H1 (cell line): ENCODE data around the gene SMARCA4. TPM values are rescaled to one million over a fixed set of nuclear protein-coding genes. Genes with fewer than 3 reads are reported as not detected.
"Not testable (repeated sequence)": the region's sequence is repeated elsewhere in the genome, so short reads cannot be mapped to it uniquely, and the experiment has no call there.

Source experiments
- CTCF ChIA-PET: fragments of 300-600 bp; sonication (Branson Sonifier 250); formaldehyde crosslinking; loops from one replicate; lab custom pipeline; 2021; ENCODE audit not compliant: partially characterized antibody; lab: Charles Lee
- POLR2A ChIA-PET: fragments of 300-600 bp; sonication (Branson Sonifier 250); formaldehyde crosslinking; loops from one replicate; lab custom pipeline; 2021; ENCODE audit warnings: inconsistent platforms; ENCODE audit not compliant: partially characterized antibody; lab: Charles Lee
- DNase-seq, 2 experiments: peaks; one replicate each; pipeline versions ENCODE4 v3.0.0 to v3.0.0-alpha.2; 2010 to 2022; ENCODE audit warnings: low spot score in 2 of 2, low read depth in 1 of 2, mixed read lengths in 1 of 2
- FAIRE-seq: peaks from 2 replicates; lab custom pipeline; 2011; peaks lifted over from hg19 to GRCh38; lab: Jason Lieb, UNC
- H2AFZ ChIP-seq: 2 replicates; pipeline ENCODE4 v1.8.1; 2012; ENCODE audit warnings: low read length, inconsistent platforms
- H2AK5ac ChIP-seq: 2 replicates; pipeline ENCODE4 v1.6.1; 2013; ENCODE audit warnings: low read depth, low read length
- H2BK120ac ChIP-seq: replicated peaks from 2 replicates; pipeline ENCODE3; 2013; ENCODE audit warnings: low read depth, low read length, inconsistent platforms
- H2BK12ac ChIP-seq: 2 replicates; pipeline ENCODE4 v1.6.1; 2013; ENCODE audit warnings: low read depth, low read length
- H2BK15ac ChIP-seq: 2 replicates; pipeline ENCODE4 v1.6.1; 2013; ENCODE audit warnings: low read length
- H2BK20ac ChIP-seq: 2 replicates; pipeline ENCODE4 v1.6.1; 2013; ENCODE audit warnings: low read length
- H2BK5ac ChIP-seq: 2 replicates; pipeline ENCODE4 v1.6.1; 2013; ENCODE audit warnings: low read depth, low read length
- H3K14ac ChIP-seq: 2 replicates; pipeline ENCODE4 v1.6.1; 2013; ENCODE audit warnings: inconsistent platforms; ENCODE audit not compliant: insufficient read length
- H3K18ac ChIP-seq: 2 replicates; pipeline ENCODE4 v1.6.1; 2013; ENCODE audit warnings: low read length; ENCODE audit errors: extremely low read depth
- H3K23ac ChIP-seq: 2 replicates; pipeline ENCODE4 v1.6.1; 2013; ENCODE audit warnings: inconsistent platforms; ENCODE audit not compliant: insufficient read length
- H3K23me2 ChIP-seq: 2 replicates; pipeline ENCODE4 v1.6.1; 2013; ENCODE audit warnings: low read depth, low read length
- H3K27ac ChIP-seq: 2 replicates; pipeline ENCODE4 v1.6.1; 2011; ENCODE audit warnings: low read depth, low read length, inconsistent platforms
- H3K27me3 ChIP-seq, 4 experiments: replicated peaks in 1 of 4; 1 replicate in 1 of 4; 2 replicates in 3 of 4; pipeline versions ENCODE4 v1.6.1 to v1.8.1; 2011 to 2013; ENCODE audit warnings: low read length in 3 of 4, mild to moderate bottlenecking in 3 of 4, inconsistent platforms in 2 of 4, mixed read lengths in 2 of 4, moderate library complexity in 1 of 4; ENCODE audit not compliant: control insufficient read depth in 3 of 4, insufficient read depth in 3 of 4; ENCODE audit errors: extremely low read depth in 1 of 4
- H3K36me3 ChIP-seq, 4 experiments: 2 replicates each; pipeline versions ENCODE4 v1.6.1 to v1.8.1; 2011 to 2013; ENCODE audit warnings: mild to moderate bottlenecking in 4 of 4, low read length in 3 of 4, moderate library complexity in 2 of 4, control low read depth in 1 of 4, inconsistent platforms in 1 of 4; ENCODE audit not compliant: insufficient read depth in 4 of 4, control insufficient read depth in 2 of 4
- H3K4ac ChIP-seq: replicated peaks from 2 replicates; pipeline ENCODE3; 2013; ENCODE audit warnings: low read length, low read depth, mixed read lengths, inconsistent platforms; ENCODE audit not compliant: insufficient read length
- H3K4me1 ChIP-seq, 4 experiments: replicated peaks in 1 of 4; 1 replicate in 1 of 4; 2 replicates in 3 of 4; pipeline versions ENCODE4 v1.6.1 to v1.8.1; 2011 to 2013; ENCODE audit warnings: low read length in 3 of 4, inconsistent platforms in 2 of 4, mixed read lengths in 1 of 4; ENCODE audit not compliant: insufficient read depth in 4 of 4, control insufficient read depth in 3 of 4
- H3K4me2 ChIP-seq, 2 experiments: 2 replicates each; pipeline versions ENCODE4 v1.6.1 to v1.8.1; 2011 to 2013; ENCODE audit warnings: low read depth in 2 of 2, low read length in 2 of 2, control low read depth in 1 of 2, inconsistent platforms in 1 of 2, mild to moderate bottlenecking in 1 of 2; ENCODE audit not compliant: insufficient read depth in 1 of 2
- H3K4me3 ChIP-seq, 4 experiments: fragments of 200-600, 300-600 bp in 1 of 4; sonication (generic), shearing (Covaris generic), sonication (Bioruptor Twin) in 1 of 4; 2 replicates each; pipeline versions ENCODE4 v1.5.1 to v1.8.1; 2011 to 2016; ENCODE audit warnings: low read length in 4 of 4, low read depth in 3 of 4, control low read depth in 2 of 4, inconsistent platforms in 2 of 4, mild to moderate bottlenecking in 2 of 4, mixed read lengths in 1 of 4, moderate library complexity in 1 of 4; ENCODE audit not compliant: insufficient read depth in 2 of 4; ENCODE audit errors: extremely low read depth in 1 of 4
- H3K56ac ChIP-seq: replicated peaks from 2 replicates; pipeline ENCODE3; 2013; ENCODE audit warnings: low read depth, mild to moderate bottlenecking, mixed read lengths, low read length, inconsistent platforms; ENCODE audit not compliant: insufficient read length
- H3K79me1 ChIP-seq: 2 replicates; pipeline ENCODE4 v1.6.1; 2013; ENCODE audit warnings: low read depth, low read length, control low read depth
- H3K79me2 ChIP-seq, 2 experiments: 2 replicates each; pipeline versions ENCODE4 v1.6.1 to v1.8.1; 2012 to 2013; ENCODE audit warnings: low read length in 2 of 2, mild to moderate bottlenecking in 2 of 2, inconsistent platforms in 1 of 2; ENCODE audit not compliant: insufficient read depth in 2 of 2, control insufficient read depth in 1 of 2
- H3K9ac ChIP-seq, 4 experiments: replicated peaks in 1 of 4; 1 replicate in 1 of 4; 2 replicates in 3 of 4; pipeline versions ENCODE4 v1.6.1 to v1.8.1; 2011 to 2013; ENCODE audit warnings: low read depth in 3 of 4, low read length in 3 of 4, control low read depth in 2 of 4, mild to moderate bottlenecking in 2 of 4, moderate library complexity in 2 of 4, inconsistent platforms in 1 of 4; ENCODE audit errors: extremely low read depth in 1 of 4
- H3K9me3 ChIP-seq, 2 experiments: 2 replicates each; pipeline versions ENCODE4 v1.6.1 to v1.8.1; 2012 to 2013; ENCODE audit warnings: mild to moderate bottlenecking in 2 of 2, moderate library complexity in 2 of 2, control low read depth in 1 of 2, inconsistent platforms in 1 of 2, low read depth in 1 of 2, low read length in 1 of 2, mixed read lengths in 1 of 2; ENCODE audit not compliant: insufficient read depth in 2 of 2
- H4K20me1 ChIP-seq, 2 experiments: replicated peaks in 1 of 2; 2 replicates each; pipeline versions ENCODE3 to v1.8.1; 2011 to 2013; ENCODE audit warnings: inconsistent platforms in 2 of 2, low read length in 2 of 2, mild to moderate bottlenecking in 1 of 2; ENCODE audit not compliant: insufficient read depth in 2 of 2, control insufficient read depth in 1 of 2
- H4K5ac ChIP-seq: 2 replicates; pipeline ENCODE4 v1.6.1; 2013; ENCODE audit warnings: low read length, low read depth, mixed read lengths, inconsistent platforms; ENCODE audit not compliant: insufficient read length
- H4K8ac ChIP-seq: 2 replicates; pipeline ENCODE4 v1.8.0; 2013; ENCODE audit warnings: mild to moderate bottlenecking, moderate library complexity, low read length, inconsistent platforms; ENCODE audit not compliant: insufficient read depth; ENCODE audit errors: extremely low read depth
- H4K91ac ChIP-seq: replicated peaks from 2 replicates; pipeline ENCODE3; 2013; ENCODE audit warnings: low read length, mixed read lengths, inconsistent platforms; ENCODE audit not compliant: insufficient read length
- WGBS, 2 experiments: shearing (Covaris generic) in 1 of 2; methylation state at CpG; one replicate each; pipeline versions ENCODE4 v1.1.6 to v1.1.7; 2013 to 2015; ENCODE audit warnings: low lambda C conversion rate in 2 of 2, mixed read lengths in 2 of 2, inconsistent platforms in 1 of 2, low coverage in 1 of 2, missing lambda C conversion rate in 1 of 2; ENCODE audit not compliant: insufficient replicate concordance in 2 of 2, insufficient coverage in 1 of 2, insufficient read length in 1 of 2; ENCODE audit errors: extremely low coverage in 1 of 2, missing lambda C conversion rate in 1 of 2; 5-methylcytosine and 5-hydroxymethylcytosine counted together
- polyA plus RNA-seq, 7 experiments: library from polyadenylated mRNA; depleted of rRNA in 3 of 7; stranded (reverse) in 5 of 7; unstranded in 2 of 7; fragments of >200 nt in 5 of 7; fragments of 200-250 nt in 2 of 7; gene quantifications; 1 replicate in 5 of 7; 2 replicates in 1 of 7; 4 replicates in 1 of 7; pipeline versions ENCODE4 v1.2.1 to v1.2.3, GENCODE V29; 2011 to 2013; ENCODE audit warnings: missing spikeins in 2 of 7, mixed read lengths in 2 of 7
- total RNA-seq: library from RNA; stranded (reverse); fragmentation: NEBNext Ultra II Directional; extraction: Animal tissue kit (Norgen Biotek cat#: 25700); gene quantifications from 2 replicates; pipeline ENCODE4 v1.2.1, GENCODE V29; 2021

Gene SMARCA4
- total and polyA plus RNA-seq, 2 of the 8 experiments (the other 6 are each of a cell fraction or from before 2014, with no cell fraction given): 86.4 to 263 TPM

DNA sequence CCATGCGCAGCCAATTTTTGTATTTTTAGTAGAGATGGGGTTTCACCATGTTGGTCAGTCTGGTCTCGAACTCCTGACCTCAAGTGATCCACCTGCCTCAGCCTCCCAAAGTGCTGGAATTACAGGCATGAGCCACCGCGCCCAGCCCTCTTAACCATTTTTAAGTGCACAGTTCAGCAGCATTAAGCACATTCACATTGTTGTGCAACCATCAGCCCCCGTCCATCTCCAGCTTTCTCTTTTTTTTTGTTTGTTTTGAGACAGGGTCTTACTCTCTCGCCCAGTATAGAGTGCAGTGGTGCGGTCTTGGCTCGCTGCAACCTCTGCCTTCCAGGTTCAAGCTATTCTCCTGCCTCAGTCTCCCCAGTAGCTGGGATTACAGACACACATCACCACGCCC lies 116.0 kb downstream of the SMARCA4 start:
- H3K4me3 ChIP-seq, H4K5ac ChIP-seq, H2AFZ ChIP-seq, FAIRE-seq, H3K27ac ChIP-seq, H3K23ac ChIP-seq, CTCF ChIA-PET, H2AK5ac ChIP-seq, H3K79me2 ChIP-seq, H3K36me3 ChIP-seq, H4K20me1 ChIP-seq, H3K4ac ChIP-seq, H3K9ac ChIP-seq, H3K4me1 ChIP-seq, H3K27me3 ChIP-seq, H2BK15ac ChIP-seq, H3K79me1 ChIP-seq, H2BK120ac ChIP-seq, H3K9me3 ChIP-seq, H3K56ac ChIP-seq, H4K8ac ChIP-seq, H2BK12ac ChIP-seq, DNase-seq, H3K14ac ChIP-seq, H3K23me2 ChIP-seq, H4K91ac ChIP-seq, H3K4me2 ChIP-seq, H3K18ac ChIP-seq, H2BK5ac ChIP-seq: not testable (repeated sequence)
- 90% methylated on average over 9 of the region's 9 CpGs; no CpG with 5 or more reads in 1 of the 2 experiments for WGBS, 2 experiments
- 0 out of 2 replicates have a peak overlapping the region, but pooled peaks have one; percentile 6 for H2BK20ac ChIP-seq
- POLR2A ChIA-PET: interaction anchor here (1.5 to 2.3 kb wide), 2 partner anchors 12 to 14 kb away, joined by 4 to 12 read pairs; partner anchors contain the start of gene LDLR
